HCT116 (cell line): Measurements from ENCODE around the gene CCDC89.

Experiments
- CTCF ChIP-seq, 3 experiments: fragments of 200-600 bp in 1 of 3; sonication (generic) in 1 of 3; IDR thresholded peaks in 2 of 3; conservative IDR thresholded peaks in 1 of 3; 2 replicates each; pipeline ENCODE4 v1.5.1; 2012 to 2017; ENCODE audit warnings: low read depth in 2 of 3, low read length in 2 of 3, antibody characterized with exemption in 1 of 3, borderline replicate concordance in 1 of 3, control low read depth in 1 of 3, mild to moderate bottlenecking in 1 of 3, mixed read lengths in 1 of 3, mixed run types in 1 of 3, moderate library complexity in 1 of 3; ENCODE audit not compliant: insufficient read depth in 1 of 3
- EZH2 ChIP-seq: fragments of 200-600 bp; sonication (generic); IDR thresholded peaks from 2 replicates; pipeline ENCODE4 v1.6.1; 2017; ENCODE audit warnings: antibody characterized with exemption, mixed run types
- EZH2phosphoT487 ChIP-seq: fragments of 200-600 bp; IDR thresholded peaks from 2 replicates; pipeline ENCODE4 v1.6.1; 2018; ENCODE audit warnings: antibody characterized with exemption, borderline replicate concordance
- MAX ChIP-seq: IDR thresholded peaks from 2 replicates; pipeline ENCODE4 v1.6.1; 2012
- POLR2AphosphoS5 ChIP-seq: IDR thresholded peaks from 2 replicates; pipeline ENCODE4 v1.6.1; 2011; ENCODE audit warnings: mild to moderate bottlenecking, low read depth, low read length, moderate library complexity
- RAD21 ChIP-seq: IDR thresholded peaks from 2 replicates; pipeline ENCODE4 v1.6.1; 2012; ENCODE audit warnings: low read depth, mild to moderate bottlenecking
- SP1 ChIP-seq: IDR thresholded peaks from 2 replicates; pipeline ENCODE4 v1.6.1; 2012; ENCODE audit warnings: low read depth
- TCF7L2 ChIP-seq: IDR thresholded peaks from 2 replicates; pipeline ENCODE4 v1.7.0; 2011; ENCODE audit warnings: borderline replicate concordance, inconsistent platforms; ENCODE audit not compliant: insufficient read depth, insufficient read length; ENCODE audit errors: extremely low read depth
- TF ChIP-seq, protein P1 (sequence below): IDR thresholded peaks from 2 replicates; pipeline ENCODE4 v1.6.1; 2012

GRCh38 chr11:85705800-85706199 is 19.8 kb upstream of the CCDC89 start:
- TF ChIP-seq CTCF (IDR thresholded peaks at IDR 0.05 in 2 of 3, conservative IDR thresholded peaks at IDR 0.05 in 1 of 3; ENCODE audit: borderline replicate concordance in 1 of 3, insufficient read depth in 1 of 3, low read depth in 2 of 3, low read length in 2 of 3) (no peak), EZH2 (no peak), TCF7L2 (no peak), POLR2AphosphoS5 (no peak), RAD21 (no peak), MAX (no peak), EZH2phosphoT487 (no peak), SP1 (no peak)
- TF ChIP-seq, protein P1, sequence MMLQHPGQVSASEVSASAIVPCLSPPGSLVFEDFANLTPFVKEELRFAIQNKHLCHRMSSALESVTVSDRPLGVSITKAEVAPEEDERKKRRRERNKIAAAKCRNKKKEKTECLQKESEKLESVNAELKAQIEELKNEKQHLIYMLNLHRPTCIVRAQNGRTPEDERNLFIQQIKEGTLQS: no peak
